Memory B cell (primary cell): Measurements from ENCODE around the gene UBA1.

Source experiments
- ATAC-seq: fragments of 150-1000 bp; cut with Tn5 transposase; 2 replicates; pipeline ENCODE4 v1.10.0; 2021; ENCODE audit warnings: low read depth, mild to moderate bottlenecking, moderate library complexity
- DNase-seq, 2 donors: peaks; one replicate each; pipeline ENCODE4 v3.0.0; 2022; ENCODE audit warnings: low spot score in 2 of 2
- H3K27ac Mint-ChIP-seq: one replicate; pipeline ENCODE4 v1.8.0; 2022; ENCODE audit warnings: mild to moderate bottlenecking, moderate library complexity, mixed read lengths
- H3K27me3 Mint-ChIP-seq: one replicate; pipeline ENCODE4 v1.8.0; 2022; ENCODE audit warnings: mixed read lengths
- H3K36me3 Mint-ChIP-seq: one replicate; pipeline ENCODE4 v1.8.0; 2022; ENCODE audit warnings: mild to moderate bottlenecking, mixed read lengths
- H3K4me1 Mint-ChIP-seq: one replicate; pipeline ENCODE4 v1.8.0; 2022; ENCODE audit warnings: mixed read lengths
- H3K4me3 Mint-ChIP-seq: one replicate; pipeline ENCODE4 v1.8.0; 2022; ENCODE audit warnings: mild to moderate bottlenecking, moderate library complexity, mixed read lengths
- H3K9me3 Mint-ChIP-seq: one replicate; pipeline ENCODE4 v1.8.0; 2022; ENCODE audit warnings: mixed read lengths

The UBA1 gene

GRCh38 chrX:47231167-47231566 is 37.5 kb downstream of the UBA1 start:
- Mint-ChIP-seq H3K9me3 (no peaks in the 10 kb centered on the region), H3K4me1 (peaks cover 6% of the 10 kb centered on the region), H3K4me3 (no peak overlapping the region), H3K36me3 (peaks cover 17% of the 10 kb centered on the region), H3K27me3 (no peaks in the 10 kb centered on the region), H3K27ac (no peak overlapping the region)
- no peak for ATAC-seq
- no peak for DNase-seq

DNA sequence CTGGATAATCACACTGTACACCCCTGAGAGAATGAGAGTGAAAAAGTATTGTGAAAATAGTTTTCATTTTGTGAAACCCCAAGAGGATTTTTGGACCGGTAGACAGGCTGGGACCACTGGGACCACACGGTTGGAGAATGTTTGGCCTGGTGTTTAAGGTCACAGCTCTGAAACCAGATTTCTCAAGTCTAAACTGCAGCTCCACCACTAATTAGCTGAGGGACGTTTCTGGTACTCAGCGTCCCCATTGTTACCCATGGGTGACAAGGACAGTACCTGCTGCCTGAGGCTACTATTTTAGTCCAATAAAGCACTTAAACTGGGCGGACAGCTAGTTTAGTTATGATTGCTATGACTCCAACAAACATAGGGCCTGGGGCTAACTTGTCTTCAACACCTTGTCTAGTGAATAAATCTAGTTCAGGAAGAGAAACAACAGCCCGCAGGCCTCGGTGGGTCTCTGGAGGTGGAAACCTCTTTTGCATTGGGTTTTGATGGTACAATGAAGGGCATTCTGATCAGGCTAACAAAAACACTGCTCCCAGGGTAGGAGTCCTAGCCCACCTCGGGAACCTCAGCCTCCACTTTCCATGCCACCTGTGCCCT is 38.7 kb downstream of the UBA1 start:
- Mint-ChIP-seq H3K27me3 (no peaks in the 10 kb centered on the region), H3K36me3 (peaks cover 11% of the 10 kb centered on the region), H3K27ac (peak overlapping the region; percentile 98), H3K4me3 (peak overlapping the region; percentile 91), H3K4me1 (peaks cover 6% of the 10 kb centered on the region), H3K9me3 (no peaks in the 10 kb centered on the region)
- ATAC-seq, result no peak
- no peak for DNase-seq

GRCh38 chrX:47232803-47233332 is 39.2 kb downstream of the UBA1 start, which contains the start of gene USP11:
TSS of gene USP11 (plus strand) at chrX:47233009. CDS start at chrX:47233044, 35 bp downstream.
- peak; percentile 23 for ATAC-seq
- H3K27ac Mint-ChIP-seq, result peak within 1 kb of the TSS; percentile 98
- H3K4me1 Mint-ChIP-seq, result peaks cover 6% of the 10 kb centered on the region
- H3K36me3 Mint-ChIP-seq, result peaks cover 11% of the 10 kb centered on the region
- peak in 1 of 2 donors; percentile 49 for DNase-seq
- H3K27me3 Mint-ChIP-seq, result no peaks in the 10 kb centered on the region
- H3K4me3 Mint-ChIP-seq, result peak within 1 kb of the TSS; percentile 91
- no peaks in the 10 kb centered on the region for H3K9me3 Mint-ChIP-seq

DNA sequence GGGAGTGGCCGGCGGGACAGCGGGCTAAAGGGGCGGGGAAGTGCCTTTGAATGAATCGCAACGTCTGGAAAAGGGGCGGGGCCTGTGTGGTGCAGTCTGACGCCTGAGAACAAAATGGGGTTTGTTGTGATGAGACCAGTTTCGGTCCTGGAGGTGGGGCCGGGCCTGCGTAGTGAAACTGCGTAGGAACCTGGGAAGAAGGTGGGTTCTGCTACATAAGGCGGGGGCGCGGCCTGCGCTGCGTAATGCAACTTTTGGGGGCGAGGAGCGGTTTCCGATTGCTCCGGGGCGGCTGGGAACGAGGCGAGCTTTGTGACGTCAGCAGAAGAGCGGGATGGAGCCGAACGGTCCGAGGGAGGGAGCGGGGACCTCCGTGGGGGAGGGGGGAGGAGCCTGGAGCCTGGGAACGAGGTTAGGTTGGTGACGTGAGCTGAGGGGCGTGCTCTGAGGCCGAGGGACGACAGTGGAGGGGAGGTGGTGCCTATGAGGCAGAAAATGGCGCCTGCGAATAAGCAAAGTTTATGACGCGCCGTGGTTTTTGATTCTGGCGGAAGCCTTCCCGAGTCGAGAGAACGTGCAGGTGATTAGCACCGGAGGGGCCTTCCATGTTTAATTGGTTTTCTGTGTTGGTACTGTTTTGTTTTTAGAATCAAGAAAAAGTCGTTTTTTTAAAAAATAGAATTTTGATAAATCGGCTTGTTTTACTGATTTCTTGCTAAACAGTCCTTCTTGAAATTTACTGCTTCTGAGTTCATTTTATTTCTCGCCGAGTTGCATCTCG is 39.9 kb downstream of the UBA1 start:
- no peaks in the 10 kb centered on the region for H3K9me3 Mint-ChIP-seq

DNA sequence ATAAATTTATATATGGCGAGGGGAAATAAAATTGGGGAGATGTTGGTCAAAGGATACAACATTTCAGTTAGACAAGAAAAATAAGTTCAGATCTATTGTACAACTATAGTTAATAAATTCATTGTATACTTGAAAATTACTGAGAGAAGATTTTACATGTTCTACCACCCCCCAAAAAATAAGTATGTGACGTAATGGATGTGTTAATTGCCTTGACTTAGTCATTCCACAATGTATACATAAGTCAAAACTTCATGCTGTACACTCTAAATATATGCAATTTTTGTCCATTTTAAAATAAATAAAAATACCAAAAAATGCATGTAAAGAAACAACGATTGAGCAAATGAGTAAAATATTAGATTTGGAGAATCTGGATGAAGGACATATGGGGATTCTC is 41.0 kb downstream of the UBA1 start:
- Mint-ChIP-seq H3K36me3 (peaks cover 7% of the 10 kb centered on the region), H3K9me3 (no peaks in the 10 kb centered on the region), H3K27me3 (no peaks in the 10 kb centered on the region), H3K4me3 (no peak overlapping the region), H3K4me1 (peaks cover 6% of the 10 kb centered on the region), H3K27ac (peak overlapping the region; percentile 98)
- ATAC-seq, result no peak
- no peak for DNase-seq

More for the DNA sequence above, 39.9 kb downstream of the UBA1 start:
- DNase-seq (peak; percentile 82 to 91), ATAC-seq (peak; percentile 81)
- Mint-ChIP-seq H3K36me3 (peaks cover 11% of the 10 kb centered on the region), H3K4me3 (peak overlapping the region; percentile 91), H3K27me3 (no peaks in the 10 kb centered on the region), H3K27ac (peak overlapping the region; percentile 98), H3K4me1 (peaks cover 6% of the 10 kb centered on the region)

DNA sequence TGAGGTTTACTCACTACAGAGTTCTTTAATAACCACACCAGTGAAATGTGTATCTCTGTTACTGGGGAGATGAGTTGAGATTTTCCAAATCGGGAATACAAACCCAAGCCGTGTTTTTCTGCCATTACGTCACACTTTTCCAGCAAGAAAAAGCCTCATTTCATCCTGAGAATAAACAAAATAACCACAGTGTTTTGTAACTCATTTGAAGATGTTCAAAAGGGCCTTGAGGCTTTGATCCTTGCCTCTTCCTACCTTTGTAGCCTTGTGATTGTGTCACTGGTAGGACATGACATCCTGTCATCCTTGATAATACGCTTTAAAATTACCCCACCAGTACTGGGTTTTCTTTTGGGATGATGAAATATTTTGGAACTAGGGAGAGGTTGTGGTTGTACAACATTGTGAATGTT is 42.1 kb downstream of the UBA1 start:
- Mint-ChIP-seq H3K27me3 (no peaks in the 10 kb centered on the region), H3K27ac (peak overlapping the region; percentile 85), H3K9me3 (no peaks in the 10 kb centered on the region), H3K36me3 (peaks cover 9% of the 10 kb centered on the region), H3K4me1 (peaks cover 6% of the 10 kb centered on the region), H3K4me3 (peak overlapping the region; percentile 47)
- no peak for ATAC-seq
- no peak for DNase-seq

GRCh38 chrX:47239199-47239598 is 45.6 kb downstream of the UBA1 start:
- Mint-ChIP-seq H3K4me1 (peaks cover 6% of the 10 kb centered on the region), H3K9me3 (no peaks in the 10 kb centered on the region), H3K27ac (no peak overlapping the region), H3K4me3 (no peak overlapping the region), H3K36me3 (peaks cover 18% of the 10 kb centered on the region), H3K27me3 (no peaks in the 10 kb centered on the region)
- no peak for ATAC-seq
- no peak for DNase-seq

- DNase-seq, result no peak
- Mint-ChIP-seq H3K27ac (no peak overlapping the region), H3K9me3 (no peaks in the 10 kb centered on the region), H3K27me3 (no peaks in the 10 kb centered on the region), H3K36me3 (peaks cover 18% of the 10 kb centered on the region), H3K4me1 (peaks cover 6% of the 10 kb centered on the region), H3K4me3 (no peak overlapping the region)
- ATAC-seq, result no peak
Measured at GRCh38 chrX:47239898-47240545, 46.4 kb downstream of the UBA1 start.

GRCh38 chrX:47240619-47241018 is 47.0 kb downstream of the UBA1 start:
- Mint-ChIP-seq H3K36me3 (peaks cover 15% of the 10 kb centered on the region), H3K4me1 (peaks cover 2% of the 10 kb centered on the region), H3K4me3 (no peak overlapping the region), H3K27ac (peak overlapping the region; percentile 69), H3K27me3 (no peaks in the 10 kb centered on the region), H3K9me3 (no peaks in the 10 kb centered on the region)
- DNase-seq (no peak), ATAC-seq (no peak)

DNA sequence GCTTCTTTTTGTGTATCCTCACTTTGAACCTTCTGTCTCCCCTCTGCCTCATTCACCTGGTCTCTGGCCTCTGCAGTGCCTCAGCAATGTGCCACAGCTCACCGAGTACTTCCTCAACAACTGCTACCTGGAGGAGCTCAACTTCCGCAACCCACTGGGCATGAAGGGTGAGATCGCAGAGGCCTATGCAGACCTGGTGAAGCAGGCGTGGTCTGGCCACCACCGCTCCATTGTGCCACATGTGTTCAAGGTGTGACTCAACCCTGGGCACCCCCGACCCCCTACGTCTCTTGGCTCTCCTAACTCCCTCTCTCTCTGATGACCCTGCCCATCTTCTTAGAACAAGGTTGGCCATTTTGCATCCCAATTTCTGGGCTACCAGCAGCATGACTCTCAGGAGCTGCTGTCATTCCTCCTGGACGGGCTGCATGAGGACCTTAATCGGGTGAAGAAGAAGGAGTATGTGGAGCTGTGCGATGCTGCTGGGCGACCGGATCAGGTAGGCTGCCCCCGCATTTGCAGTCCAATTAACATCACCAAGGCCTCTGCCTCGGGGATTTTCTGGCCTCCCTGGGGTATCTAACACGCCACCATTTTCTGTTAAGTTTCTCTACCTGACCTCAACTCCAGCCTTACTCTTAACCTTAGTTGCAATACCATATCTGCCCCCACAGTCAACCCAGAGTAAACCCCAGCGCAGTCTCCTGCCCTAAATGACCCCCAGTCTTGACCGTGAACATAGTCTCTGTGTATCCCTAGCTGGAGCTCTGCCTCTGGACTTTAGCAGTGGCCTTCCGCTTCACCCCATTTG is 47.8 kb downstream of the UBA1 start:
- H3K4me3 Mint-ChIP-seq, result no peak overlapping the region
- H3K27ac Mint-ChIP-seq, result peak overlapping the region; percentile 69
- no peaks in the 10 kb centered on the region for H3K27me3 Mint-ChIP-seq
- H3K9me3 Mint-ChIP-seq, result no peaks in the 10 kb centered on the region
- H3K36me3 Mint-ChIP-seq, result peaks cover 21% of the 10 kb centered on the region
- DNase-seq (no peak), ATAC-seq (no peak)
- no peaks in the 10 kb centered on the region for H3K4me1 Mint-ChIP-seq

- no peaks in the 10 kb centered on the region for H3K4me1 Mint-ChIP-seq
- H3K9me3 Mint-ChIP-seq, result no peaks in the 10 kb centered on the region
- no peak overlapping the region for H3K27ac Mint-ChIP-seq
- no peak overlapping the region for H3K4me3 Mint-ChIP-seq
- peaks cover 21% of the 10 kb centered on the region for H3K36me3 Mint-ChIP-seq
- DNase-seq (no peak), ATAC-seq (no peak)
- H3K27me3 Mint-ChIP-seq, result no peaks in the 10 kb centered on the region
Measured at GRCh38 chrX:47242321-47242720, 48.7 kb downstream of the UBA1 start.

GRCh38 chrX:47243351-47243750 is 49.7 kb downstream of the UBA1 start:
- Mint-ChIP-seq H3K27me3 (no peaks in the 10 kb centered on the region), H3K4me1 (no peaks in the 10 kb centered on the region), H3K9me3 (no peaks in the 10 kb centered on the region), H3K27ac (no peak overlapping the region), H3K36me3 (peaks cover 25% of the 10 kb centered on the region), H3K4me3 (no peak overlapping the region)
- ATAC-seq (no peak), DNase-seq (no peak)

DNA sequence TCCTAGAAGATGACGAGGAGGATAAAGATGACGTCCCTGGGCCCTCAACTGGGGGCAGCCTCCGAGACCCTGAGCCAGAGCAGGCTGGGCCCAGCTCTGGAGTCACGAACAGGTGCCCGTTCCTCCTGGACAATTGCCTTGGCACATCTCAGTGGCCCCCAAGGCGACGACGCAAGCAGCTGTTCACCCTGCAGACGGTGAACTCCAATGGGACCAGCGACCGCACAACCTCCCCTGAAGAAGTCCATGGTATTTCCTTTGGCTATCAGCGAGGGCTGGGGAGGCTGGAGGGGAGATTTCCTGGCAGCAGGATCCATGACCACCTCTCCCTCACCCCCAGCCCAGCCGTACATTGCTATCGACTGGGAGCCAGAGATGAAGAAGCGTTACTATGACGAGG is 51.0 kb downstream of the UBA1 start:
- Mint-ChIP-seq H3K9me3 (no peaks in the 10 kb centered on the region), H3K4me3 (no peak overlapping the region), H3K4me1 (no peaks in the 10 kb centered on the region), H3K27me3 (no peaks in the 10 kb centered on the region), H3K36me3 (peaks cover 23% of the 10 kb centered on the region), H3K27ac (no peak overlapping the region)
- ATAC-seq (no peak), DNase-seq (no peak)
